NAMALWA (cell line): ENCODE measurements around the gene LRMDA.

Experiments used
- DNase-seq: peaks from one replicate; pipeline ENCODE4 v3.0.0-alpha.2; 2015; ENCODE audit warnings: low spot score

LRMDA gene

GRCh38 chr10:75542084-75542483, 110.7 kb downstream of the LRMDA start:
- no peak for DNase-seq

- DNase-seq = no peak
Measured at GRCh38 chr10:75542906-75543305, 111.5 kb downstream of the LRMDA start.

GRCh38 chr10:75544386-75544785, 113.0 kb downstream of the LRMDA start:
- DNase-seq = no peak

- DNase-seq = no peak
Measured at GRCh38 chr10:75544993-75545706, 113.7 kb downstream of the LRMDA start.

- DNase-seq = no peak
Measured at GRCh38 chr10:75546004-75546403, 114.6 kb downstream of the LRMDA start.

- no peak for DNase-seq
Measured at GRCh38 chr10:75547391-75548298, 116.2 kb downstream of the LRMDA start.

GRCh38 chr10:75548356-75548755, 116.9 kb downstream of the LRMDA start:
- DNase-seq = no peak

GRCh38 chr10:75550191-75550590, 118.8 kb downstream of the LRMDA start:
- no peak for DNase-seq

GRCh38 chr10:75552171-75552570, 120.7 kb downstream of the LRMDA start:
- DNase-seq = no peak

- no peak for DNase-seq
Measured at GRCh38 chr10:75553550-75553949, 122.1 kb downstream of the LRMDA start.

- no peak for DNase-seq
Measured at GRCh38 chr10:75555323-75555722, 123.9 kb downstream of the LRMDA start.

- no peak for DNase-seq
Measured at GRCh38 chr10:75556320-75556719, 124.9 kb downstream of the LRMDA start.

GRCh38 chr10:75565286-75566251, 134.1 kb downstream of the LRMDA start:
- no peak for DNase-seq

- DNase-seq = no peak
Measured at GRCh38 chr10:75568450-75569130, 137.2 kb downstream of the LRMDA start.

- DNase-seq = no peak
Measured at GRCh38 chr10:75569506-75569905, 138.1 kb downstream of the LRMDA start.

GRCh38 chr10:75572478-75572877, 141.1 kb downstream of the LRMDA start:
- DNase-seq = no peak

GRCh38 chr10:75575940-75576339, 144.5 kb downstream of the LRMDA start:
- no peak for DNase-seq

- DNase-seq = no peak
Measured at GRCh38 chr10:75582102-75582501, 150.7 kb downstream of the LRMDA start.

- DNase-seq = no peak
Measured at GRCh38 chr10:75585294-75585693, 153.9 kb downstream of the LRMDA start.

- DNase-seq = no peak
Measured at GRCh38 chr10:75586814-75587213, 155.4 kb downstream of the LRMDA start.

GRCh38 chr10:75588031-75588430, 156.6 kb downstream of the LRMDA start:
- DNase-seq = no peak
